Measurements from ENCODE around the gene SCN9A.
"Not testable (repeated sequence)": the region's sequence is repeated elsewhere in the genome, so short reads cannot be mapped to it uniquely, and the experiment has no call there.

Gene SCN9A

DNA sequence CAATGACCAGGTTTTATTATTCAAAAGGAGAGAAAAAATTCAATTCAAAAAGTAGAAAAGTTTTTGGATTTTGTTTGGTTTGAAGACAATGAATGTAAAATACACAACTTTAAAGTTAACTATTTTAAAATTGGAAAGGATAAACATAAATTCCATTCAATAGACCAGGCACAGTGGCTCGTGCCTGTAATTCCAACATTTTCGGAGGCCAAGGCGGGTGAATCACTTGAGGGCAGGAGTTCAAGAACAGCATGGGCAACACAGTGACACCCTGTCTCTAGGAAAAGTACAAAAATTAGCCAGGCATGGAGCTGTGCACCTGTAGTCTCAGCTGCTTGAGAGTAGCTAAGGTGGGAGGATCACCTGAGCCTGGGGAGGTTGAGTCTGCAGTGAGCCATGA is 54.7 kb downstream of the SCN9A start:
- H3K4me3 ChIP-seq (ENCODE audit: low read depth, low read length) = no peak overlapping the region
- no peak for TF ChIP-seq CTCF (IDR thresholded peaks at IDR 0.05; ENCODE audit: borderline replicate concordance, insufficient read depth, low read depth, low read length)

DNA sequence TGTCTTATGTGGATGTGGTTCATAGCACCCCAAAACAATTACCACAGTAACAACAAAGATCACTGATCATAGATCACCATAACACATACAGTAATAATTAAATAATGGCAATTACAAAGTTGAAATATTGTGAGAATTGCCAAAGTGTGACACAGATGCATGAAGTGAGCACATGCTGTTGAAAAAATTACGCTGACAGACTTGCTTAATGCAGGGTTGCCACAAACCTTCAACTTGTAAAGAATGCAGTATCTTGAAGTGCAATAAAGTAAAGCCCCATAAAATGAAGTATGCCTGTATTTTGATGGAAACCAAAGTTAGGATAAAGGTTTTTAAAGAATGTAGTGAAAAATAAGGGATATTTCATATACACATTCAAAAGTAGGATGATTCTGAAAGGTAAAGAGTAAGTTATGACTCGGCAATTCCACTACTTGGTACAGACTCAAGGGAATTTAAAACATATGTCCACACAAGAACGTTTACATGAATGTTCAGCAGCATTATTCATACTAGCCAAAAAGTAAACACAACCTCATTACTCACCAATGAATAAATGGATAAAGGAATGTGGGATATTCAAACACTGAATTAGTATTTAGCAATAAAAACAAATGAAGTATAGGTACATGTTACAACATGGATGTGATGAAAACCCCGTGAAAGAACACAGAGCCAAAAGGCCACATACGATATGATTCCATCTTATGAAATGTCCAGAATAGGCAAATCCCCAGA is 61.6 kb downstream of the SCN9A start:
- TF ChIP-seq CTCF (IDR thresholded peaks at IDR 0.05; ENCODE audit: borderline replicate concordance, insufficient read depth, low read depth, low read length) = no peak
- no peak overlapping the region for H3K4me3 ChIP-seq (ENCODE audit: low read depth, low read length)

DNA sequence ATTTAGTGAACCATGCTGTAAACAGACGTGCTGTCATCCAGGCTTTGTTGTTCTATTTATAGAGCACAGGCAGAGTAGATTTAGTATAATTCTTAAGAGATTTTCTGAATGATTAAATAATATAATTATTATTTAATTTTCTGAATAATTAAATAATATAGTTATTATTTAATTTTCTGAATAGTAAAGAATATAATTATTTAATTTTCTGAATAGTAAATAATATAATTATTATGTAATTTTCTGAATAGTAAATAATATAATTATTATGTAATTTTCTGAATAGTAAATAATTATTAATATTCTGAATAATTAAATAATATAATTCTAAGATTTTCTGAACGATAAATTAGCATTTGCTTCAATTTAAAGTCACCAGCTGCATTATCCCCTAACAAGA is 62.9 kb downstream of the SCN9A start:
- not testable (repeated sequence) for H3K4me3 ChIP-seq (ENCODE audit: low read depth, low read length)

DNA sequence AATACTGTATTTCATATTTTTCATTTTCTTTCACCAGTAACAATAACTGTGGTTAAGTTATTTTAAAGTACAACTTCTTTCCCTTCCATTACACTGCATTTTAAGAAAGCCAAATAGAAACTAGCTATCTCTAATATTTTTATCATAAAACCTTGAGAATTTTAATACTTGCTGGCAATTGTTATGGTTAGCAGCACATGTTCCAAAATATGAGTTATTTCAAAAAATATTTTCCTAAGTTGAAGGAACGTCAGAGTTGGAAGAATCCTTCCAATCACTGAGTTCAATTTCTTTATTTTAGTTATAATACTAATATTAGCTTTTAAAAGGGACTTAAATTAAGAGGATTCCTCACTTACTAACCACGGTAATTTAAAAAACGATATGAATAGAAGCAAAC is 68.4 kb downstream of the SCN9A start:
- TF ChIP-seq CTCF (IDR thresholded peaks at IDR 0.05; ENCODE audit: borderline replicate concordance, insufficient read depth, low read depth, low read length) = no peak
- H3K4me3 ChIP-seq (ENCODE audit: low read depth, low read length) = no peak overlapping the region

DNA sequence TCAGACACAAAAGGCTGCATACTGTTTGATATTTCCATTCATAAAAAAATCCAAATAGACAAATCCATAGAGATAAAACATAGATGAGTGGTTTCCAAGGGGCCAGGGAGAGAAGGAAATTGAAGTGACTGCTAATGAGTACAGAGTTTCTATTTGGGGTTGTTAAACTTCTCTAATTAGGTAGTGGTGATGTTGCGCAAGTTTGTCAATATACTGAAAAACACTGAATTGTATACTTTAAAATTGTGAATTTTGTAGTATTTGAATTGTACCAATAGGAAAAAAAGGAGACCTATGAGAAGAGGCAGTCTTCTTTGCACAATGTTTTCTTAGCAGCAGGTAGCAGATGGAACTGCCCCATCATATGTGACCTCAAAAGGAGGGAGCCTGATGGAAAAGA is 71.1 kb downstream of the SCN9A start:
- no peak overlapping the region for H3K4me3 ChIP-seq (ENCODE audit: low read depth, low read length)
- no peak for TF ChIP-seq CTCF (IDR thresholded peaks at IDR 0.05; ENCODE audit: borderline replicate concordance, insufficient read depth, low read depth, low read length)

GRCh38 chr2:166302036-166302435 is 73.7 kb downstream of the SCN9A start:
- no peak overlapping the region for H3K4me3 ChIP-seq (ENCODE audit: low read depth, low read length)
- TF ChIP-seq CTCF (IDR thresholded peaks at IDR 0.05; ENCODE audit: borderline replicate concordance, insufficient read depth, low read depth, low read length) = no peak

DNA sequence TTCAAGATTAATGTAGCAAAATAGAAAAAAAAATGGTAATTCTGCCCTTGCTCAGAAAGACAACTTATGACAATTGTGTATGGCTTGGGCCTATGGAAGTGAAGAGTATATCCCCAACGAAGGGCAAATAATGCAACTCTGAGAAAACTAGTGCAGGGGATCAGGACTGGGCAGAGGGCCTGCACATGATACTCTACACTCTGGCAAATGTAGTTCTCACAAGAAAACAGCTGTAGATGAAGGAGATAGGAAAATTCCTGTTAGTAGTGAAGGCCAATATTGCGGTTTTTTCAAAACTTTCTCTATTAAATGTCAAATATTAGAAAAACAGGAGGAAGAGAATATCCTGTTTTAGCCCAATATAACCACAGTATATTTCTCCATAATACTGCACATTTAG is 77.8 kb downstream of the SCN9A start:
- no peak overlapping the region for H3K4me3 ChIP-seq (ENCODE audit: low read depth, low read length)
- TF ChIP-seq CTCF (IDR thresholded peaks at IDR 0.05; ENCODE audit: borderline replicate concordance, insufficient read depth, low read depth, low read length) = no peak
